Fibroblast of mammary gland (primary cell): ENCODE data around the gene IL17C.

ENCODE experiments used
- DNase-seq: peaks from one replicate; pipeline ENCODE4 v3.0.0-alpha.2; 2010; ENCODE audit warnings: low read depth
- H3K4me3 ChIP-seq: 2 replicates; pipeline ENCODE4 v1.5.1; 2011; ENCODE audit warnings: low read depth, mild to moderate bottlenecking, low read length, moderate library complexity; ENCODE audit not compliant: control insufficient read depth
- TF ChIP-seq, protein P1 (sequence below): conservative IDR thresholded peaks from 2 replicates; pipeline ENCODE4 v1.5.1; 2011; ENCODE audit warnings: low read depth, low read length, inconsistent platforms; ENCODE audit not compliant: control insufficient read depth, insufficient read depth

IL17C gene, protein sequence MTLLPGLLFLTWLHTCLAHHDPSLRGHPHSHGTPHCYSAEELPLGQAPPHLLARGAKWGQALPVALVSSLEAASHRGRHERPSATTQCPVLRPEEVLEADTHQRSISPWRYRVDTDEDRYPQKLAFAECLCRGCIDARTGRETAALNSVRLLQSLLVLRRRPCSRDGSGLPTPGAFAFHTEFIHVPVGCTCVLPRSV

DNA sequence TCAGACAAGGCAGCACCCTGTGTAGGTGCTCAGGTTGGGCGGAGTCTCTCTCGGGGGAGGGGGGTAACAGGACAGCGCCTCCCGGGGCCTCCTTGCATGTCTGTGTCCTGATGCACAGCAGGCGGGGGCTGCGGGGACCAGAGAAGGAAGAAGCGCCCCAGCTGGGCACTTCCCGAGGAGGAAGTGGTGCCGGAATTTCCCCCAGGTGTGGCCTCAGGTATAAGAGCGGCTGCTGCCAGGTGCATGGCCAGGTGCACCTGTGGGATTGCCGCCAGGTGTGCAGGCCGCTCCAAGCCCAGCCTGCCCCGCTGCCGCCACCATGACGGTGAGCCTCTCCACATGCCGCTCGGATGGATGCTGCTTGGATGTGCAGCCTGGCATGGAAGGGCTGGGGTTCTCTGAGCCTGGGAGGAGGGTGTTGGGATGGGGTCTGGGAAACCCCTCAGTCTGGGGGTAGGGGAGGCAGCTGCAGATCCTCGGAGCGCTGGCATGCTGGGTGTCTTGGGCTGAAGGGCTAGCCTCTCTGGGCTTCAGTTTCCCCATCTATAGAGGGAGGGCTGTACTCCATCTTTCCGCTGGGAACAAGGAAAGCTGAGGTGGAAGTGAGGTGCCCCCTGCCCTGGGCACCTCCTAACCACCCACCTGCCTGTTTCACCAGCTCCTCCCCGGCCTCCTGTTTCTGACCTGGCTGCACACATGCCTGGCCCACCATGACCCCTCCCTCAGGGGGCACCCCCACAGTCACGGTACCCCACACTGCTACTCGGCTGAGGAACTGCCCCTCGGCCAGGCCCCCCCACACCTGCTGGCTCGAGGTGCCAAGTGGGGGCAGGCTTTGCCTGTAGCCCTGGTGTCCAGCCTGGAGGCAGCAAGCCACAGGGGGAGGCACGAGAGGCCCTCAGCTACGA, at the start of gene IL17C:
IL17C (plus strand) TSS at position 250 of the 908 bp plus-strand sequence; CDS start at position 320, 70 bp downstream.
- TF ChIP-seq, protein P1, sequence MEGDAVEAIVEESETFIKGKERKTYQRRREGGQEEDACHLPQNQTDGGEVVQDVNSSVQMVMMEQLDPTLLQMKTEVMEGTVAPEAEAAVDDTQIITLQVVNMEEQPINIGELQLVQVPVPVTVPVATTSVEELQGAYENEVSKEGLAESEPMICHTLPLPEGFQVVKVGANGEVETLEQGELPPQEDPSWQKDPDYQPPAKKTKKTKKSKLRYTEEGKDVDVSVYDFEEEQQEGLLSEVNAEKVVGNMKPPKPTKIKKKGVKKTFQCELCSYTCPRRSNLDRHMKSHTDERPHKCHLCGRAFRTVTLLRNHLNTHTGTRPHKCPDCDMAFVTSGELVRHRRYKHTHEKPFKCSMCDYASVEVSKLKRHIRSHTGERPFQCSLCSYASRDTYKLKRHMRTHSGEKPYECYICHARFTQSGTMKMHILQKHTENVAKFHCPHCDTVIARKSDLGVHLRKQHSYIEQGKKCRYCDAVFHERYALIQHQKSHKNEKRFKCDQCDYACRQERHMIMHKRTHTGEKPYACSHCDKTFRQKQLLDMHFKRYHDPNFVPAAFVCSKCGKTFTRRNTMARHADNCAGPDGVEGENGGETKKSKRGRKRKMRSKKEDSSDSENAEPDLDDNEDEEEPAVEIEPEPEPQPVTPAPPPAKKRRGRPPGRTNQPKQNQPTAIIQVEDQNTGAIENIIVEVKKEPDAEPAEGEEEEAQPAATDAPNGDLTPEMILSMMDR, result no peak
- no peak for DNase-seq
- no peak within 1 kb of the TSS for H3K4me3 ChIP-seq

DNA sequence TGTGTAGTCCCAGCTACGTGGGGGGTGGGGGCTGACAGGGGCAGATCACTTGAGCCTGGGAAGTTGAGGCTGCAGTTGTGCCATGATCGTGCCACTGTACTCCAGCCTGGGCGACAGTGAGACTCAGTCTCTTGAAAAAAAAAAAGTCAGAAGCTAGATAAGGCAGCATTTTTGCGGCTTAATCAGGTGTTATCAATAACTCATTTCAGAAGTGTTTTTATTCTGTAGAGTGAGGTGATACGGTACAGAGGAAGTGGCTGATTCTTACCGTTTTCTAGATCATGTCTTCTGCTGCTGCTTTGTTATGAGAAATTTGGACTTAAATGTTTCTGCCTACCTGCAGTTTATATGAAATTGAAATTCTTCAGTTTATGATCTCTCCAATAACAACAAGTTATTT, 49.6 kb upstream of the IL17C start:
- DNase-seq, result no peak
- no peak overlapping the region for H3K4me3 ChIP-seq
- TF ChIP-seq, protein P1, result no peak

DNA sequence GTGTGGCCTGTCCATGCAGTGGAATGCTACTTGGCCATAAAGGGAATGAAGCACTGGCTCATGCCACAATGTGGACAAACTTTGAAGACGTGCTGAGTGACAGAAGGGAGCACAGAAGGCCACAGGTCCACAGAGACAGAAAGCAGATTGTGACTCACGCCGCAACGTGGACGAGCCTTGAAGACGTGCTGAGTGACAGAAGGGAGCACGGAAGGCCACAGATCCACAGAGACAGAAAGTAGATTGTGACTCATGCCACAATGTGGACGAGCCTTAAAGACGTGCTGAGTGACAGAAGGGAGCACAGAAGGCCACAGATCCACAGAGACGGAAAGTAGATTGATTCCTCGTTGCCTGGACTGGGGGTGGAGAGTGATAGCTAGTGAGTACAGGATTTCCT, 48.9 kb upstream of the IL17C start:
- DNase-seq, result no peak

DNA sequence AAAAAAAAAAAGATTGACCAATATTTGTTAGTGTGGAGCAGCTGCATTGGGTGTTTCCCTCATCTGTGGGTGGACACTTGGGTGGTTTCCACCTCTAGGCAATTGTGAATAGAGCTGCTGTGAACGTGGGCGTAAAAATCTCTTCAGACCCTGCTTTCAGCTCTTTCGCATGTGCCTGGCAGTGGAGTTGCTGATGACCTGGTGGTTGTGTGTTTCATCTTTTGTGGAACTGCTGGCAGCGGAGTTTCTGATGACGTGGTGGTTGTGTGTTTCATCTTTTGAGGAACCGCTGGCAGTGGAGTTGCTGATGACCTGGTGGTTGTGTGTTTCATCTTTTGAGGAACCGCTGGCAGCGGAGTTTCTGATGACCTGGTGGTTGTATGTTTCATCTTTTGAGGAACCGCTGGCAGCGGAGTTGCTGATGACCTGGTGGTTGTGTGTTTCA, 46.8 kb upstream of the IL17C start:
- H3K4me3 ChIP-seq, result no peak overlapping the region
- DNase-seq, result peak; percentile 98
- TF ChIP-seq, protein P1, result no peak

More for the DNA sequence above, 48.9 kb upstream of the IL17C start:
- H3K4me3 ChIP-seq, result no peak overlapping the region
- TF ChIP-seq, protein P1, result no peak

- no peak overlapping the region for H3K4me3 ChIP-seq
- TF ChIP-seq, protein P1, result no peak
- no peak for DNase-seq
These were observed 45.3 kb upstream of the IL17C start for GRCh38 chr16:88593061-88593460.

- no peak for DNase-seq
- TF ChIP-seq, protein P1, result no peak
- H3K4me3 ChIP-seq, result no peak overlapping the region
These were observed 44.9 kb upstream of the IL17C start for GRCh38 chr16:88593489-88593888.
